ENCODE data around the gene HOXB5.

The HOXB5 gene

GRCh38 chr17:48605991-48606891 is 12.7 kb upstream of the HOXB5 start:
- DNase-seq (ENCODE audit: extremely low spot score, insufficient read length, low read depth) (no peak), FAIRE-seq (no peak)

- FAIRE-seq (no peak), DNase-seq (ENCODE audit: extremely low spot score, insufficient read length, low read depth) (no peak)
These were observed 11.9 kb upstream of the HOXB5 start for GRCh38 chr17:48605409-48605919.

- DNase-seq (ENCODE audit: extremely low spot score, insufficient read length, low read depth) (no peak), FAIRE-seq (no peak)
These were observed 11.3 kb upstream of the HOXB5 start, which contains the start of gene HOXB6 for GRCh38 chr17:48604770-48605329. Gene HOXB6 (minus strand): TSS chr17:48604986. CDS start chr17:48598150, 6,836 bp downstream.

- FAIRE-seq: no peak
These were observed 10.6 kb upstream of the HOXB5 start for GRCh38 chr17:48603959-48604769.

GRCh38 chr17:48601539-48602425 is 8.2 kb upstream of the HOXB5 start:
- FAIRE-seq (peak; percentile 36), DNase-seq (ENCODE audit: extremely low spot score, insufficient read length, low read depth) (no peak)

More at GRCh38 chr17:48603959-48604769, 10.6 kb upstream of the HOXB5 start:
- no peak for DNase-seq (ENCODE audit: extremely low spot score, insufficient read length, low read depth)

GRCh38 chr17:48601207-48601538 is 7.6 kb upstream of the HOXB5 start:
- DNase-seq (ENCODE audit: extremely low spot score, insufficient read length, low read depth) (no peak), FAIRE-seq (no peak)

- FAIRE-seq (no peak), DNase-seq (ENCODE audit: extremely low spot score, insufficient read length, low read depth) (no peak)
These were observed 6.9 kb upstream of the HOXB5 start for GRCh38 chr17:48600244-48601098.

- no peak for FAIRE-seq
- DNase-seq (ENCODE audit: extremely low spot score, insufficient read length, low read depth): no peak
These were observed 5.8 kb upstream of the HOXB5 start for GRCh38 chr17:48599354-48599753.

- DNase-seq (ENCODE audit: extremely low spot score, insufficient read length, low read depth): no peak
- no peak for FAIRE-seq
These were observed 5.2 kb upstream of the HOXB5 start for GRCh38 chr17:48598736-48599135.

GRCh38 chr17:48597778-48598631 is 4.4 kb upstream of the HOXB5 start:
- FAIRE-seq: no peak
- DNase-seq (ENCODE audit: extremely low spot score, insufficient read length, low read depth): no peak

GRCh38 chr17:48597528-48597777 is 3.9 kb upstream of the HOXB5 start:
- DNase-seq (ENCODE audit: extremely low spot score, insufficient read length, low read depth): no peak
- FAIRE-seq: no peak

- DNase-seq (ENCODE audit: extremely low spot score, insufficient read length, low read depth): no peak
- FAIRE-seq: no peak
These were observed 3.4 kb upstream of the HOXB5 start for GRCh38 chr17:48596735-48597527.

GRCh38 chr17:48596000-48596734 is 2.6 kb upstream of the HOXB5 start:
- peak; percentile 50 for FAIRE-seq
- DNase-seq (ENCODE audit: extremely low spot score, insufficient read length, low read depth): no peak

GRCh38 chr17:48595278-48595999 is 1.9 kb upstream of the HOXB5 start:
- no peak for DNase-seq (ENCODE audit: extremely low spot score, insufficient read length, low read depth)
- no peak for FAIRE-seq

GRCh38 chr17:48594538-48595277 is 1.1 kb upstream of the HOXB5 start:
- no peak for DNase-seq (ENCODE audit: extremely low spot score, insufficient read length, low read depth)
- FAIRE-seq: no peak

Measured in GM18507 (cell line).